Measurements from ENCODE around the gene CHIC1. TPM values are rescaled to one million over a fixed set of nuclear protein-coding genes. Genes with fewer than 3 reads are reported as not detected.

The CHIC1 gene
- total RNA-seq, 1 donor from 2014 or later, result 7.6 TPM

- DNase-seq (ENCODE audit: low read depth, low spot score), result no peak
Measured at GRCh38 chrX:73728602-73729001, 165.6 kb downstream of the CHIC1 start.

Other genes starting within 250 kb of the CHIC1 start
- gene CDX4, start 116.1 kb upstream of the CHIC1 start, total RNA-seq, result not detected in 2 replicates

All from pulmonary artery endothelial cell (primary cell).